ENCODE measurements around the gene HEXIM2. TPM values are rescaled to one million over a fixed set of nuclear protein-coding genes. Genes with fewer than 3 reads are reported as not detected.

Gene HEXIM2
- polyA plus RNA-seq, 1 of the 3 experiments (the other 2 are of a cell fraction): 9.3 TPM

- no peaks in the 10 kb centered on the region for H3K9me3 ChIP-seq
- H3K4me1 ChIP-seq (ENCODE audit: control insufficient read depth in 1 of 2, insufficient read depth in 2 of 2, low read depth in 1 of 2, low read length in 1 of 2): no peaks in the 10 kb centered on the region
- H3K79me2 ChIP-seq (ENCODE audit: insufficient read depth): no peaks in the 10 kb centered on the region
- peaks cover 4% of the 10 kb centered on the region for H3F3A ChIP-seq (replicated peaks; ENCODE audit: insufficient read depth)
- no peaks in the 10 kb centered on the region for H3K27me3 ChIP-seq (ENCODE audit: insufficient read depth)
- H3K9me2 ChIP-seq: no peaks in the 10 kb centered on the region
- ChIA-PET POLR2A (interaction anchor here (0.5 to 1.6 kb wide), 2 partner anchors 39 to 55 kb away, joined by 3 read pairs; partner anchors contain the start of gene ACBD4), CTCF (interaction anchor here (1.1 to 10.4 kb wide), 4 partner anchors 11 to 92 kb away, joined by 3 to 181 read pairs (median 6); partner anchors contain the start of gene ACBD4)
- H3K9ac ChIP-seq: no peak overlapping the region
- H3K27ac ChIP-seq (ENCODE audit: low read depth in 2 of 2, low read length in 1 of 2): no peak overlapping the region
- no peak overlapping the region for H2AFZ ChIP-seq (ENCODE audit: low read depth)
- H3K4me2 ChIP-seq: no peak overlapping the region
- no peaks in the 10 kb centered on the region for H4K20me1 ChIP-seq (ENCODE audit: insufficient read depth)
- 72% methylated on average over 10 of the region's 11 CpGs for WGBS (ENCODE audit: low lambda C conversion rate)
- no peaks in the 10 kb centered on the region for H3K36me3 ChIP-seq (replicated peaks in 1 of 2; ENCODE audit: control insufficient read depth in 1 of 2, insufficient read depth in 2 of 2, low read length in 1 of 2)
- H3K4me3 ChIP-seq (ENCODE audit: low read depth in 2 of 2, low read length in 1 of 2): no peak overlapping the region
- no peak for DNase-seq
- TF ChIP-seq EZH2phosphoT487 (IDR thresholded peaks at IDR 0.05; ENCODE audit: borderline replicate concordance, low read depth) (no peak), RXRA (IDR thresholded peaks at IDR 0.05; ENCODE audit: borderline replicate concordance, low read depth) (no peak), SMC3 (IDR thresholded peaks at IDR 0.05; ENCODE audit: low read depth, low read length) (no peak)
Measured at GRCh38 chr17:45190503-45191255, 29.0 kb downstream of the HEXIM2 start.

GRCh38 chr17:45195424-45195823, 33.7 kb downstream of the HEXIM2 start:
- no peaks in the 10 kb centered on the region for H3K9me3 ChIP-seq
- no peaks in the 10 kb centered on the region for H3K36me3 ChIP-seq (replicated peaks in 1 of 2; ENCODE audit: control insufficient read depth in 1 of 2, insufficient read depth in 2 of 2, low read length in 1 of 2)
- no peak overlapping the region for H3K4me3 ChIP-seq (ENCODE audit: low read depth in 2 of 2, low read length in 1 of 2)
- H3K4me1 ChIP-seq (ENCODE audit: control insufficient read depth in 1 of 2, insufficient read depth in 2 of 2, low read depth in 1 of 2, low read length in 1 of 2): peaks cover 5 to 8% of the 10 kb centered on the region in 2 experiments; a peak in 3 of 4 replicates
- H3K4me2 ChIP-seq: no peak overlapping the region
- no peaks in the 10 kb centered on the region for H3K79me2 ChIP-seq (ENCODE audit: insufficient read depth)
- H3K27ac ChIP-seq (ENCODE audit: low read depth in 2 of 2, low read length in 1 of 2): no peak overlapping the region
- peaks cover 4% of the 10 kb centered on the region for H3F3A ChIP-seq (replicated peaks; ENCODE audit: insufficient read depth)
- no peaks in the 10 kb centered on the region for H3K27me3 ChIP-seq (ENCODE audit: insufficient read depth)
- no peaks in the 10 kb centered on the region for H4K20me1 ChIP-seq (ENCODE audit: insufficient read depth)
- TF ChIP-seq TCF12 (IDR thresholded peaks at IDR 0.05) (no peak), TEAD4 (IDR thresholded peaks at IDR 0.05; ENCODE audit: borderline replicate concordance, insufficient read depth) (no peak), MAX (IDR thresholded peaks at IDR 0.05; ENCODE audit: low read depth) (no peak), RAD21 (IDR thresholded peaks at IDR 0.05; ENCODE audit: low read length) (no peak), ELF1 (IDR thresholded peaks at IDR 0.05) (no peak), SMC3 (IDR thresholded peaks at IDR 0.05; ENCODE audit: low read depth, low read length) (no peak), USF1 (IDR thresholded peaks at IDR 0.05; ENCODE audit: borderline replicate concordance, low read depth) (no peak), EP300 (IDR thresholded peaks at IDR 0.05; ENCODE audit: borderline replicate concordance in 1 of 2, low read depth in 1 of 2, low read length in 1 of 2) (no peak), CHD2 (IDR thresholded peaks at IDR 0.05; ENCODE audit: low read length, partially characterized antibody) (no peak), EZH2phosphoT487 (IDR thresholded peaks at IDR 0.05; ENCODE audit: borderline replicate concordance, low read depth) (no peak), FOXJ3 (CRISPR knock-in tag; IDR thresholded peaks at IDR 0.05) (no peak), GATA2 (CRISPR knock-in tag; IDR thresholded peaks at IDR 0.05) (no peak), RXRA (IDR thresholded peaks at IDR 0.05; ENCODE audit: borderline replicate concordance, low read depth) (no peak), ZBTB33 (IDR thresholded peaks at IDR 0.05; ENCODE audit: borderline replicate concordance, low read depth) (no peak)
- no peak for DNase-seq
- ChIA-PET CTCF (interaction anchor here (0.6 to 10.4 kb wide), 5 partner anchors 22 to 317 kb away, joined by 4 to 181 read pairs (median 5); partner anchors contain the start of genes ACBD4 and HEXIM1), POLR2A (no interaction called here)
- H3K9me2 ChIP-seq: no peaks in the 10 kb centered on the region
- no peak overlapping the region for H2AFZ ChIP-seq (ENCODE audit: low read depth)
- no peak overlapping the region for H3K9ac ChIP-seq
